A673 (cell line): ENCODE results near the gene CMTM4. TPM values are rescaled to one million over a fixed set of nuclear protein-coding genes. Genes with fewer than 3 reads are reported as not detected.

Experiments used
- BruUV-seq: library from RNA; stranded (reverse); fragments of 400-500 nt; replicated peaks from 2 replicates; lab custom pipeline; 2021; lab: Mats Ljungman, UMichigan
- CTCF ChIA-PET: fragments of 300-600 bp; sonication (Branson Sonifier 250); formaldehyde crosslinking; loops from one replicate; lab custom pipeline; 2022; ENCODE audit warnings: antibody characterized with exemption; lab: Charles Lee
- POLR2A ChIA-PET: fragments of 300-600 bp; sonication (Branson Sonifier 250); formaldehyde crosslinking; loops from one replicate; lab custom pipeline; 2022; ENCODE audit warnings: antibody characterized with exemption; ENCODE audit not compliant: low non-redundant PET; lab: Charles Lee
- DNase-seq: peaks from one replicate; pipeline ENCODE4 v3.0.0-alpha.2; 2015; ENCODE audit warnings: low spot score
- H3K27ac ChIP-seq: fragments of 200-600 bp; sonication (generic); 2 replicates; pipeline ENCODE4 v1.5.1; 2016; ENCODE audit warnings: mixed run types, low read depth, mild to moderate bottlenecking, mixed read lengths, antibody characterized with exemption, low read length; ENCODE audit not compliant: poor library complexity, severe bottlenecking
- H3K27me3 ChIP-seq: fragments of 200-600 bp; sonication (generic); replicated peaks from 2 replicates; pipeline ENCODE4 v1.6.1; 2017; ENCODE audit warnings: mixed run types, low read depth, mild to moderate bottlenecking, mixed read lengths, antibody characterized with exemption, low read length; ENCODE audit not compliant: insufficient read depth, poor library complexity
- H3K36me3 ChIP-seq: fragments of 200-600 bp; sonication (generic); 2 replicates; pipeline ENCODE4 v1.6.1; 2016; ENCODE audit warnings: mixed run types, mild to moderate bottlenecking, mixed read lengths, antibody characterized with exemption, low read length; ENCODE audit not compliant: insufficient read depth, poor library complexity, severe bottlenecking
- H3K4me1 ChIP-seq: fragments of 200-600 bp; sonication (generic); 2 replicates; pipeline ENCODE4 v1.6.1; 2017; ENCODE audit warnings: mixed run types, mild to moderate bottlenecking, mixed read lengths, antibody characterized with exemption, low read length; ENCODE audit not compliant: insufficient read depth, poor library complexity, severe bottlenecking
- H3K4me3 ChIP-seq: fragments of 200-600 bp; sonication (generic); 2 replicates; pipeline ENCODE4 v1.5.1; 2016; ENCODE audit warnings: low read depth, mixed run types, mild to moderate bottlenecking, mixed read lengths, low read length; ENCODE audit not compliant: poor library complexity, severe bottlenecking
- H3K9me3 ChIP-seq: fragments of 200-600 bp; sonication (generic); 2 replicates; pipeline ENCODE4 v1.6.1; 2016; ENCODE audit warnings: mixed run types, low read depth, mild to moderate bottlenecking, mixed read lengths, antibody characterized with exemption, low read length; ENCODE audit not compliant: poor library complexity, severe bottlenecking
- CTCF ChIP-seq: fragments of 300-800, 200-600 bp; sonication (generic); conservative IDR thresholded peaks from 2 replicates; pipeline ENCODE4 v1.5.1; 2017; ENCODE audit warnings: low read depth, mild to moderate bottlenecking, antibody characterized with exemption, low read length, moderate library complexity, mixed read lengths
- EZH2 ChIP-seq: fragments of 200-600 bp; sonication (generic); IDR thresholded peaks from 2 replicates; pipeline ENCODE4 v1.6.1; 2017; ENCODE audit warnings: borderline replicate concordance, low read depth, mild to moderate bottlenecking, mixed read lengths, antibody characterized with exemption, low read length; ENCODE audit not compliant: poor library complexity, severe bottlenecking
- intact Hi-C: fragments of 100-400 bp; cut with micrococcal nuclease; formaldehyde crosslinking; loops from one replicate; pipeline ENCODE4 v1.10.0; 2022; ENCODE audit not compliant: unreplicated experiment
- total RNA-seq: library from RNA; stranded (reverse); gene quantifications from 2 replicates; pipeline ENCODE4 v1.2.3, GENCODE V29; 2021

Gene CMTM4
- total RNA-seq, 1 experiment from 2014 or later = 30.3 TPM

- ChIA-PET CTCF (no interaction called here), POLR2A (no interaction called here)
- TF ChIP-seq CTCF (no peak), EZH2 (no peak)
- DNase-seq = no peak
- Histone ChIP-seq H3K27me3 (no peaks in the 10 kb centered on the region), H3K9me3 (no peaks in the 10 kb centered on the region), H3K4me3 (no peak overlapping the region), H3K36me3 (no peaks in the 10 kb centered on the region), H3K4me1 (no peaks in the 10 kb centered on the region), H3K27ac (no peak overlapping the region)
- BruUV-seq = no TSS peak
- intact Hi-C loops = no loop called here
Measured at GRCh38 chr16:66681676-66682075, 14.9 kb downstream of the CMTM4 start.

- POLR2A ChIA-PET = no interaction called here
Measured at GRCh38 chr16:66678337-66678736, 18.2 kb downstream of the CMTM4 start.

GRCh38 chr16:66677836-66678235 lies 18.7 kb downstream of the CMTM4 start:
- H3K4me1 ChIP-seq = no peaks in the 10 kb centered on the region
- ChIA-PET CTCF (no interaction called here), POLR2A (no interaction called here)
- H3K9me3 ChIP-seq = no peaks in the 10 kb centered on the region
- TF ChIP-seq CTCF (no peak), EZH2 (no peak)
- no peak overlapping the region for H3K27ac ChIP-seq
- H3K4me3 ChIP-seq = no peak overlapping the region
- H3K27me3 ChIP-seq = no peaks in the 10 kb centered on the region
- no TSS peak for BruUV-seq
- no peaks in the 10 kb centered on the region for H3K36me3 ChIP-seq
- intact Hi-C loops = no loop called here
- DNase-seq = no peak

More at GRCh38 chr16:66678337-66678736, 18.2 kb downstream of the CMTM4 start:
- no TSS peak for BruUV-seq
- CTCF ChIA-PET = no interaction called here
- no peaks in the 10 kb centered on the region for H3K27me3 ChIP-seq
- no peak for TF ChIP-seq CTCF
- no peak overlapping the region for H3K4me3 ChIP-seq
- intact Hi-C loops = no loop called here
- no peaks in the 10 kb centered on the region for H3K4me1 ChIP-seq
- DNase-seq = no peak
- no peak overlapping the region for H3K27ac ChIP-seq
- H3K36me3 ChIP-seq = no peaks in the 10 kb centered on the region
- no peaks in the 10 kb centered on the region for H3K9me3 ChIP-seq
